Right renal pelvis (tissue), 4 donors: ENCODE measurements around the gene NPTXR. TPM values are rescaled to one million over a fixed set of nuclear protein-coding genes. Genes with fewer than 3 reads are reported as not detected.
"Not testable (repeated sequence)": the region's sequence is repeated elsewhere in the genome, so short reads cannot be mapped to it uniquely, and the experiment has no call there.

Experiments used
- DNase-seq, 4 donors: peaks; one replicate each; pipeline ENCODE4 v3.0.0-alpha.2; 2013; ENCODE audit warnings: low read depth in 4 of 4, low spot score in 3 of 4, missing footprints in 1 of 4
- polyA plus RNA-seq, 4 donors: library from polyadenylated mRNA; unstranded; fragments of 120-200 nt; gene quantifications; one replicate each; pipeline ENCODE4 v1.2.1, GENCODE V29; 2013; ENCODE audit not compliant: insufficient read length in 4 of 4

The NPTXR gene
- polyA plus RNA-seq, 4 donors = 4.6 to 5.2 (median 4.7) TPM

DNA sequence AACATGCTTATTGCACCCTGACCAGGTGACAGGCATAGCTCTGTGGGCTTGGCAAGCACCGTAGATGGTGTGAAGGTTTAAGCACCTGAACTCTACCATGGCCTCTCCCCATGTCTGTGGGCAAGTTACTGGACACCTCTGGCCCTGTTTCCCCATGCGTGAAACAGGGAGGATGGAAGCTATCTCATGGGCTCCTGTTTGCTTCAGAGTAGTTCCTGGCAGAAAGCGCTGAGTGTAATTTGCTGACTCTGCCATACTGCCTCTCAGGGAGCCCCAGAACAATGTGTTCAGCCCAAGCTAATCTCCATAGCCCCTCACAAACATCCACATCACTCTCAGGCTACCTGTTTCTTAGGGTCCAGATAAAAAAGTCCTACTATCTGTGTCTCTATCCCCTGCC is 25.8 kb upstream of the NPTXR start:
- DNase-seq = no peak

GRCh38 chr22:38868886-38869381 is 25.1 kb upstream of the NPTXR start:
- peak in 1 of 4 donors; percentile 64 for DNase-seq

DNA sequence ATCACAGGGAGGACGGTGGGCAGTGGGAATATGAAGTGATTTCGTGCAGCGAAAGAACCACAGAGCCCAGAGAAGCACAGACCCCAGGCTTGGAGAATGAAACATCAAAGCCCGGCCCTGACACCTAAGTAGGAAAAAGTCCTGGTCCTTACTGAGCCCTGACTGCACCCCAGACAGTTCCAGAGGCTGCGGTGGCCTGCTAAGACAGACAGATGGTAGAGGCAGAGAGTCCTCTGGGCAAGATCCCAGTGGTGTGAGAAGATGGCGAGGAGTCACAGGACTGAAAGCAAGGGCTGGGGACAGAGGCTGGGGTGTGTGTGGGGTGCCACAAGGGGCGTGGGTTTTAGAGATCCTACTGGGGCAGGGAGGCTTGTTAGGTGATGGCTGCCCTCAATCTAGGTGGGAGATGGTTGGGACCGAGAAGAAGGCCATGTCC is 24.5 kb upstream of the NPTXR start:
- DNase-seq = no peak

DNA sequence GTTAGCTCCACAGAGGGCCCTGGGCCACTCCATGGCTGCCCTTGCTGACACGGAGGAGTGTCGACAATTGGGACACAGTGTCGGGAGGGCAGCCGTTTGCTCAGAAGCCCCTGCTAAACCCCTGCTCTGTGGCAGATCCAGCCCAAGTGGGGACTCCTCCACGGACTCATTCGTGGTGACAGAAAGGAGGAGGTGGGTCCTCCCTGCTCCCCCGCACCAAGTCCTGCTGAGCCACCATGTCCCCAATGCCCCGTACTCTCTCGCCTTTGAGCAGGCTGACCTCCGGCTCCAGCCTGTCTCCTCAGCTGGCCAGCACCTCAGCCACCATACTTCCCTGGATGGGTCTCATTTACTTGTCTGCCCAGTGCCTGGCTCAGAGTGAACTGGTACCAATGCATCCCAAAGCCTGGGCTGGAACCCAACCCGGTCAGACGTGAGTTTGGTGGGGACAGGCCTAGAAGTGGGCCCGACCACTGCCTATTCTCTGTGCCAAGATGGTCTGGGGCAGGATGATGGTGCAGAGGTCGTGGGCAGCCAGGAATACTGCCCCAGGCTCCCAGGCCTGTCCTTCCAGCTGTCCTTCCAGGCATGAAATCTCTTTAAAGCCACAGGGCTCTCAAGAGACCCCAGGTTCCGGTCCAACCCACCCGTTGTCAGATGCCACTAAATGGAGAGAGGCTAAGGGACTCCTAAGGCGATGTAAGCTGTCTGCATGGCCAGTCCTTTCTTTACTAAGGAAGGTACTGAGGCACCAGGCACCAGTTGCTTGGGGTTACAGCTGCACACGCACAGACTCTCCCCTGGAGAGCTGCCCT is 23.9 kb upstream of the NPTXR start:
- DNase-seq = no peak

DNA sequence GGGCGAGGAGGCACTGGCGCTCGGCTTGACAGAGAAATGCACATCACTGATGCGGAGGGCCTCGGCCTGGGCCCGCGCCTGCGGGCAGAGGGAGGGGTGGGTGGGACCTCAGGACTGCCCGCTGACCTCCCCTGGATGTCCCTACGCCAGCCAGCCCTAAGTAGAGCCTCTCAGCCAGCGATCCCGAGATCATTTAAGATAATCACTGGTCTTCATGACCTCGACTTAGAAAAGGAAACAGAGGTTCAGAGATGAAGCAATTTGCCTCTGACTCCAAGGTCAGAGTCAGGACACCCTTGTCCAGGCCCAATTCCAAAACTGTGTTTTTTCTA is 23.3 kb upstream of the NPTXR start:
- DNase-seq = no peak

DNA sequence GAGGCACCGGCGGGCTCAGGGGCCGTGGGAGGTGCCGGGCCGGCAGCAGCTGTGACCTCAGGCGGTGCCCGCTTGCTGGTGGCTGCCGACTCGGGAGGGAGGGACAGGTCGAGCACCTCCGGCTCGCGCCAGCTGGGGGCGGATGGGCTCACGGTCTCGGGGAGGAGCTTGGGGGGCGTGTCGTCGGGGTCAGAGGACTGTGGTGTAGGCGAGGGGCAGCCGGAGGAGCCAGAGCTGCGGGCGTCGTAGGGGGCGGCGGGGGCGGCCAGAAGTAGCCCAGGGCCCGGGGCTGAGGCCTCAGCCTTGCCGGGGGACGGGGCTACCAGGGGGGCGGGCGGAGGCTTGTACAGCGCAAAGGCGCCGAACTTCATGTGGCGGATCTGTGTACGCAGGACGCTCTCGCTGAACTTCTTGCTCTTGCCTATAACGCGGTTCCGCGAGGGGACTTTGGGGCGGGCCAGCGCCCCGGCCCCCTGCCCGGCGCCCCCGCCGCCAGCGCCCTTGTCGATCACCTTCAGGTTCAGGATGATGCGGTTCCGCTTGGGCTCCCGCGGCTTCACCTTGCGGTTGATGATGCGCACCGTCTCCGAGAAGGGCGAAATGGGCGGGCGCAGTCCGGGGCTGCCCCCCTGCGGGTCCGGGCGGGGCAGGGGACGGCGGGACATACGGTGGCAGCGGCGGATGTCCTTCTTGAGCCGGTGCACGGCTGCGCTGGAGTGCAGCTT is 22.7 kb upstream of the NPTXR start:
- DNase-seq = no peak

DNA sequence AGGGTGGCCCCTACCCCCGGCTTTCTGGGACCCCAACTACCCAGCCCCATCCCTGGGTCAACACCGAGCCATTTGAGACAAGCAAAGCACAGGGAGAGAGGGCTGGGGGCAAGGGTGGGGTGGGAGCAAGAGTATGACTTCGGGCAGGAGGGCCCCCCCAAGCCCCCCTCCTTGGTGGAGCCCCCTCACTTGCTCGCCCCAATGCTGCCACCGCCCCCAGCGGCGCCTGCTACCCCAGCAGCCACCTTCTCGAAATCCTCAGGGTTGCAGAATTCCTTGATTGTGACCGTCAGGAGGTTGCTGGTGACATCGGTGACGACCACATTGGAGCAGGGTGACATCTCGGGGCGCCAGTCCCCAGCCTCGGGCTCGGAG is 22.2 kb upstream of the NPTXR start:
- no peak for DNase-seq

DNA sequence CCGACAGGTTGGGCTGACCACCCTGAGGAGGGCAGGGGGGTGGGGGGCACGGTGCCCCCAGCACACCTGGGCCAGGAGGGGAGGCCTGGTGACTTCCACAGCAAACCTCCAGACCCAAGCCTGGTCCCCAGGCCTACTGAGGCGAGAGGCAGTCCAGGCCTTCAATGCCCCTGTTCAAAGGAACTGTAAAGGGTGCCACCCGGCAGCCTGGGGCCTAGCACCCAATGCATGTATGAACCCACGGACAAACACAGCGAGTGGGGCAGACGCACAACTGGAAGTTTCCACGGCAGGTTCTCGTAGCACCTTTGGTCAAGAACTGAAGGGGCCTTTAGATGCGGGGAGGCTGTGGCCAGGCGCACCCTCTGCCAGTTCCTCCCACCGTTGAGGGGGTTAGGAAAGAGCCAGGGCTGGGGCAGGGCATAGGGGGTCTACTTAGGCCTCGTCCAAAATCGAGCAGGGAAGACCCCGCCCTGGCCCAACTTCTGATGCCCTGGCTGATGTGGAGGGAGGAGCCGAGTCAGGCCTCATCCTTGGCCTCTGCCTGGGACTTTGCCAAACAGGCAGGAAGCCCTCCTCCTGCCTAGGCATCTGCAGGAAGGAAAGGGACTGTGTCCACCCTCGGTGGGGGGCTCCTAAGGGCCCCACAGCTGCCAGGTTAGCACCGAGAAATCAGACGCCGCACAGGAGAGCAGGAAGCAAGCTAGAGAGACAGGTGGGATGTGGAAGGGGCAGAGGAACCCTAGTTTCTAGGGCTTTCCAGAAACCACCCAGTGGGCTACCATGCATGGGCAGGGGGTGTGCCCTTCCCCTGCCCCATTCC is 21.6 kb upstream of the NPTXR start:
- DNase-seq = no peak

DNA sequence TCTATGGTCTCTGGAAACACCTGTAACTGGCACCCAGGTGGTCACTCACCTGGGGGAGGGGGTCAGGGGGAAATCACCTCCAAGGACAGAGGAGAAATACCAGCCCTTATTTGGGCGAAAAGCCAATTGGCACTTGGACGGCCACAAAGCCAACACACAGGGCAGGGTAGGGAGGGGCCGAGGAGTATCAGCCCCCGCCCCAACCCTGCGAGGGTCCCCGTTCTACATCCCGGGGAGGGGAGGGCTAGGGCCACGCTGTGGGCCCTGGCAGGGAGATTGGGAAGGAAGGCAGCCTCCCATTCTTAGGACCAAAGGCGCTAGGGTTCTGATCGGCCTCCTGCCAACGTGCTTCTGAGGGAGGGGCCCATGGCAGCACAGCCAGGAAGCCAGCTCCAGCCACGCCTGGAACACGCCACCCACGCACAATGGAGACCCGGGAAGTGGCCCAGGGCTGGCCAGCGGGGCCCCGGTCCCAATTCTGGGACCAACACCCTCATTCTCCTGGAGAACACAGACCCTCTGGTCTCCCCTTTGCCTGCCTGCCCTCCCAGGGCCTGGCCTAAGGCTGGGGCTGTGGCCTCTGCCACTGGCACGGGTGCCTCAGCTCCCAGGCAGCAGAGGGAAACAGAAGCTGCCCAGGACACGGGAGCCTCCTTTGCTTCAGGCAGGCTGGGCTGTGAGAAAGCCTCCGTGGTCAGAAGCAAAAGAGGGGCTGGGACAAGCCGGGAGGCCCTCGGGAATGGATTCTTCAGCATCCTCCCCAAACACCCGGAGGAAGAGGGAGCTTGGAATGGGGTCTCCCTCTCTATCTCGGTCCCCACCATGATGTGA is 20.7 kb upstream of the NPTXR start:
- no peak for DNase-seq

DNA sequence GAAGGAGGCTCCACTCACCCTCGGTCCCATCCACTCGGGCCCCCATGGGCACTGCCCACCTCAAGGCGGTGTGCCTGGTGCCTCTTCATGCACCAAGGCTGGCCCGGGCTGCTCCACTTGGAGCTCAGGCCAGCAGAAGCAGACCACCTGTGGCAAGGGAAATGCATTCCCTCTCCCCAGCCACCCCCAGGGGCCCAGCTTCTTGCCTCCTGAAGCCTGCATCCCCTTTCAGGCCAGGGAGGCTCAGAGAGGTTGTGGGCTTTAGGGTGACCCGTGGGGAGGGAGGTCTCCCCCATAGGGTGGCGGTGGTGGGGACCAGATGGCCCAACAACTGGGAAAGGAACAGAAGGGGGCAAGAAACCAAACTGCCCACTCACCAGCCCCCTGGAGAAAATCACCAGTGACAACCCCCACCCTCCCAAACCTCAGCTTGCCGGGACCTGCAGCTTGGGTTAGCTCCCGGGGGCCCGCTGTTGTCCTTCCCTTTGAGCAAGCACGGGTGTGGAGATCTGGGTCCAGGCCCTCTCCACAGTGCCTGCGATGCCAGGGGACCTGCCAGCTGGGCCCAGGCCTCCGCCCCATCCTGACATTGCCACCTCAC is 19.8 kb upstream of the NPTXR start:
- no peak for DNase-seq

DNA sequence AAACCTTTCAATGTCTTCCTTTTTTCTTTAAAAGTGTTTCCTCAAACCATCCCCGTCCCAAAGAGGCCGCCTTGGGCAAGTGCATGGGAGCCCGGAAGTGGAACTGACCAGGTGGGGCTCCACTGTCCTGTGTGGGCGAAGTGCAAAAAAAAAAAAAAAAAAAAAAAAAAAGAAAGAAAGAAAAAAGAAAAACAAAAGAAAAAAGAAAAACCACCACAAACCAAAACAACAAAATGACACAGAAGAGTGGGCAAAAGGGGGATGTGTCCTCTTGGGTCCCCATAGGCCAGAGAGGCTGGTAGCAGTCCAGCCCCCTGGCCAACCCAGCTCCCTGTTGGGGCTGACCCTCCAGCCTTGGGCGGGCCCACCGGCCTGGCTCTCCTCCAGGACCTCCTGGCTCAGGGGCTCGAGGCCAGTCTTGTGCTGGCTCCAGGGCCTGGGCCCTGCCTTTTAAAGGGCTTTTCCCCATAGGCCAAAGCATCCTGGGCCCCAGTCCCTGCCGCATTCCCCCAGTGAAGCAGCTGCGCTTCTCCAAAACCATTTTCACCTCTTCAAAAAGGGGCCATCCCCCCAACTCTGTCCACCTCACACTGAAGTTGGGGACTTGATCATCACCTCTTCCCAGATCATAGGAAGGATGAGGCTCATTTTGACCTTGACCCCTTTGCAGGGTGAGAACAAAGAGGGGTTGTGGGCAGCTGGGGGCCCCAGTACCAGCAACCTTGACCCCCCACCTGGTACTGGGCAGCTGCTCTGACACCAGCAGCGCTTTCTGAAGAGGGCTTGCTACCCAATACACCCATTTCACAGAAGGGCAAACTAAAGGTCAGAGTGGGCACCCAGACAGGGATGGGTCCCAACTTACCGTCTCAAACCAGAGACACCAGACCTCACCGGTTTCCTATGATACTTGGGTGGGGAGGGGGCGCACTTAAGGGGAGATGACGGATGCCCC is 18.8 kb upstream of the NPTXR start:
- no peak for DNase-seq

GRCh38 chr22:38861927-38862326 is 18.1 kb upstream of the NPTXR start:
- DNase-seq = no peak

- no peak for DNase-seq
Measured at GRCh38 chr22:38861170-38861876, 17.5 kb upstream of the NPTXR start.

DNA sequence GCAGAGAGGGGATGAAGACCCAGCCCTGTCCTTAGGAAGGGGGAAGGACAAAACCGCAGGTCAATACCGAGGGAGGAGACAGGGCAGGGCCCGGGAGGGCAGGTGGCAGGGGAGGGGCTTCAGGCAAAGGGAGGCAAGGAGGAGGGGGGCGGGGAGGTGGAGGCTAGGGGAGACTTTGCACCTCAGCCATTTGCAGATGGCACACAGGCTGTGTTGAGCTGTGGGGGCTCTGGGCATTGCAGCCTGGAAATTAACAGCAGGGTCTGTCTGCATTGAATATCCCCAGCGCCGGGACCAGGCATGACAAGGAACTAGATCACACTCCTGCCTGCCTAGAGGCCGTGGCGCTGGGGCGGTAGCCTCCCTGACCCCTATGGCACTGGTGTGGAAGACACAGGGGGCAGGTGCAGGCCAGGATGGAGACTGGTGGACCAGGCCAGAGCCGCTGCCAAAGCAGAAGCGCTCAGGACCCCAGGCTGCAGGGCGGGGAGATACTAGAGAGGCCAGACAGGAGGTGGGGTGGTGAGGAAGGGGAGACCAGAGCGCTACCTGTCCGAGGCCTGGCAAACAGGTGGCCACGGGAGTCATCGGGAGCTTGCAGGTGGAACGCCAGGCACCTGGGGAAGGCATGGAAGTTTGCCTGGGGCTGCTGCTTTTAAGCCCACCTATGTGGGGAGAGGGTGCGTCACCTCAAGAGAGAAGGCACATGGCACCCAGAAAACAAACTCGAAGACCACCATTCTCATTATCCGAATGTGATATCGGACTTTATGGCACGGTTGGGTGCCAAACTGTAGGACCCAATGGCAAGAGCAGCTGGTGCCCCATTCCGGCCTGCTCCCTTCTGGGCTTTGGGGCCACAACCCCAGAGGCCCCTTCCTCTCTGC is 16.7 kb upstream of the NPTXR start:
- no peak for DNase-seq

GRCh38 chr22:38859581-38860282 is 15.9 kb upstream of the NPTXR start:
- DNase-seq = no peak

DNA sequence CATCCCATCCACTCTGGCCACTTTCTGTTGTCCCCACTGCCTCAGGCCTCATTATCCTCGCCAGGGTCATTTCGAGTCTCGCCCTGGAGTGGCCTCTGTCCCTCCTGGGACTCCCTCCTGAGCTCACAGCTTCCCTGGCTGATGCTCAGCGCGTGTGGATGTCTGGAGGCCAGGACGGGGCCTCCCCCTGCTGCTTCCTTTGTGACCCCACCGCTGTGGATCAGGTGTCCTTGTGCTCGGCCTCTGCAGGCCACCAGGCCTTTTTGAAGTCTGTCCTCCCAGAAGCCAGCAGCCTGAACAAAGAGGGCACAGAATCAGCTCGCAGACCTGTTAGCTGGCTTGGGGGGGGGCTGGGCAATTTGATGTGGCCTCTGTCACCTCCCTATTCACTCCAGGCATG is 14.7 kb upstream of the NPTXR start:
- DNase-seq = no peak

GRCh38 chr22:38854476-38854875 is 10.6 kb upstream of the NPTXR start:
- not testable (repeated sequence) for DNase-seq
